Nephron progenitor cell (in vitro differentiated cells): ENCODE measurements around the gene PFDN4.

Experiments used
- DNase-seq: peaks from one replicate; pipeline ENCODE4 v3.0.0; 2021
- H3K27ac Mint-ChIP-seq: 2 replicates; pipeline ENCODE4 v1.8.0; 2021; ENCODE audit warnings: mild to moderate bottlenecking, moderate library complexity, mixed read lengths
- H3K27me3 Mint-ChIP-seq: 2 replicates; pipeline ENCODE4 v1.8.0; 2021; ENCODE audit warnings: mild to moderate bottlenecking, low read depth, mixed read lengths; ENCODE audit not compliant: poor library complexity
- H3K36me3 Mint-ChIP-seq: 2 replicates; pipeline ENCODE4 v1.8.0; 2021; ENCODE audit warnings: low read depth, mixed read lengths
- H3K4me1 Mint-ChIP-seq: 2 replicates; pipeline ENCODE4 v1.8.0; 2021; ENCODE audit warnings: mixed read lengths
- H3K4me3 Mint-ChIP-seq: 2 replicates; pipeline ENCODE4 v1.8.0; 2021; ENCODE audit warnings: mild to moderate bottlenecking, moderate library complexity, mixed read lengths
- H3K9me3 Mint-ChIP-seq: 2 replicates; pipeline ENCODE4 v1.8.0; 2021; ENCODE audit warnings: mild to moderate bottlenecking, moderate library complexity, mixed read lengths
- CTCF ChIP-seq: fragments of 200-600 bp; sonication (generic); IDR thresholded peaks from 2 replicates; pipeline ENCODE4 v1.5.0; 2021; ENCODE audit warnings: antibody characterized with exemption

The PFDN4 gene

GRCh38 chr20:54172856-54173652 is 34.8 kb upstream of the PFDN4 start:
- peak; percentile 58 for DNase-seq
- peak overlapping the region; percentile 79 for H3K4me3 Mint-ChIP-seq
- H3K4me1 Mint-ChIP-seq = peaks cover 50% of the 10 kb centered on the region
- no peak overlapping the region for H3K27ac Mint-ChIP-seq
- TF ChIP-seq CTCF = no peak
- H3K36me3 Mint-ChIP-seq = no peaks in the 10 kb centered on the region
- H3K9me3 Mint-ChIP-seq = no peaks in the 10 kb centered on the region
- H3K27me3 Mint-ChIP-seq = peaks cover 76% of the 10 kb centered on the region

GRCh38 chr20:54173653-54174456 is 34.0 kb upstream of the PFDN4 start, which contains the start of gene CYP24A1:
CYP24A1 (minus strand) TSS chr20:54173986; CDS start chr20:54173579, 407 bp downstream.
- no peak for TF ChIP-seq CTCF
- peaks cover 42% of the 10 kb centered on the region for H3K4me1 Mint-ChIP-seq
- H3K36me3 Mint-ChIP-seq = no peaks in the 10 kb centered on the region
- peaks cover 75% of the 10 kb centered on the region for H3K27me3 Mint-ChIP-seq
- no peaks in the 10 kb centered on the region for H3K9me3 Mint-ChIP-seq
- peak within 1 kb of the TSS; percentile 81 for H3K4me3 Mint-ChIP-seq
- peak; percentile 47 for DNase-seq
- no peak within 1 kb of the TSS for H3K27ac Mint-ChIP-seq

GRCh38 chr20:54174457-54175175 is 33.3 kb upstream of the PFDN4 start:
- Mint-ChIP-seq H3K27me3 (peaks cover 78% of the 10 kb centered on the region), H3K9me3 (no peaks in the 10 kb centered on the region), H3K36me3 (no peaks in the 10 kb centered on the region), H3K27ac (no peak overlapping the region), H3K4me3 (peak overlapping the region; percentile 81), H3K4me1 (peaks cover 34% of the 10 kb centered on the region)
- TF ChIP-seq CTCF = no peak
- DNase-seq = peak; percentile 14

GRCh38 chr20:54176610-54177009 is 31.3 kb upstream of the PFDN4 start:
- peaks cover 23% of the 10 kb centered on the region for H3K4me1 Mint-ChIP-seq
- H3K27me3 Mint-ChIP-seq = peaks cover 73% of the 10 kb centered on the region
- H3K27ac Mint-ChIP-seq = no peak overlapping the region
- no peak for DNase-seq
- H3K9me3 Mint-ChIP-seq = no peaks in the 10 kb centered on the region
- H3K36me3 Mint-ChIP-seq = no peaks in the 10 kb centered on the region
- no peak overlapping the region for H3K4me3 Mint-ChIP-seq
- TF ChIP-seq CTCF = no peak

GRCh38 chr20:54177378-54177777 is 30.5 kb upstream of the PFDN4 start:
- no peak for DNase-seq

More at GRCh38 chr20:54177378-54177777, 30.5 kb upstream of the PFDN4 start:
- H3K27me3 Mint-ChIP-seq = peaks cover 66% of the 10 kb centered on the region
- no peaks in the 10 kb centered on the region for H3K36me3 Mint-ChIP-seq
- H3K27ac Mint-ChIP-seq = no peak overlapping the region
- H3K4me1 Mint-ChIP-seq = peaks cover 23% of the 10 kb centered on the region
- H3K4me3 Mint-ChIP-seq = no peak overlapping the region
- H3K9me3 Mint-ChIP-seq = no peaks in the 10 kb centered on the region
- TF ChIP-seq CTCF = no peak
